Suprapubic skin (tissue), 4 donors: Measurements from ENCODE around the gene RNF180. TPM values are rescaled to one million over a fixed set of nuclear protein-coding genes. Genes with fewer than 3 reads are reported as not detected.
A peak's percentile ranks its signal among the peaks of the same experiment; 100 is the strongest.

Source experiments
- DNase-seq, 2 donors: peaks; one replicate each; pipeline ENCODE4 v3.0.0-alpha.2; 2019; ENCODE audit warnings: low spot score in 2 of 2
- H3K27ac ChIP-seq: fragments of 200-600 bp; sonication (generic); one replicate; pipeline ENCODE4 v1.5.1; 2019
- H3K27me3 ChIP-seq: fragments of 200-600 bp; sonication (generic); one replicate; pipeline ENCODE4 v1.5.1; 2019
- H3K36me3 ChIP-seq: fragments of 200-600 bp; sonication (generic); one replicate; pipeline ENCODE4 v1.5.1; 2019
- H3K4me1 ChIP-seq: fragments of 200-600 bp; sonication (generic); one replicate; pipeline ENCODE4 v1.5.1; 2019
- H3K4me3 ChIP-seq: fragments of 200-600 bp; sonication (generic); one replicate; pipeline ENCODE4 v1.5.1; 2019; ENCODE audit warnings: mild to moderate bottlenecking
- H3K9me3 ChIP-seq: fragments of 200-600 bp; sonication (generic); one replicate; pipeline ENCODE4 v1.5.1; 2019
- EP300 ChIP-seq: sonication (generic); formaldehyde crosslinking; IDR thresholded peaks from one replicate; pipeline ENCODE4 v1.6.1; 2017; ENCODE audit warnings: antibody characterized with exemption
- POLR2A ChIP-seq, 2 donors: fragments of 450-650 bp; IDR thresholded peaks; one replicate each; pipeline ENCODE4 v1.6.1; 2017; ENCODE audit warnings: antibody characterized with exemption in 2 of 2, mild to moderate bottlenecking in 2 of 2, moderate library complexity in 2 of 2
- POLR2AphosphoS5 ChIP-seq, 3 donors: sonication (generic); formaldehyde crosslinking; IDR thresholded peaks; one replicate each; pipeline ENCODE4 v1.6.1; 2017; ENCODE audit warnings: antibody characterized with exemption in 3 of 3
- WGBS: methylation state at CpG from one replicate; pipeline ENCODE4 v1.1.5; 2018; 5-methylcytosine and 5-hydroxymethylcytosine counted together
- total RNA-seq, 4 donors: library from RNA; depleted of rRNA; stranded (reverse); fragments of >200 nt; gene quantifications; one replicate each; pipeline ENCODE4 v1.1.0, GENCODE V29; 2016
- TF ChIP-seq, protein P1 (sequence below), 2 donors: fragments of 200-600 bp in 1 of 2; fragments of 450-650 bp in 1 of 2; sonication (generic) in 1 of 2; IDR thresholded peaks; one replicate each; pipeline ENCODE4 v1.5.1; 2016 to 2019; ENCODE audit warnings: antibody characterized with exemption in 2 of 2, mild to moderate bottlenecking in 1 of 2, moderate library complexity in 1 of 2

RNF180 gene
- total RNA-seq, 4 donors from 2014 or later = 11.3 to 20.9 (median 17.0) TPM

DNA sequence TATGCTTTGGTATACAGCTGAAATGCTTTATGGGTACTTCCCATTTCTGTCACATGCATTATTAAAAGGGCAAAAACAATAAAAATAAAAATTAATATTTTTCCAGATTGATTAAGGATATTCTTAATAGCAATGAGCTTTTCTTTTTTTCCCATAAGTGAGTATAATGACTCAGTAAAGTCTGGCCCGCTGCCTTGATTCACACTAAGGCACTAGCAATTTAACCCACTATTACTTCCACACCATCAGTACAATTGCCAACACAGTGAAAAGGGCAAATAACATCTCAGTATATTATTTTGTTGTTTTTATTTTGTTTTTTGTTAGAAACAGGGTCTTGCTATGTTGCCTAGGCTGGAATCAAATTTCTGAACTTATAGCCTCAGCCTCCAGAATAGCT is 150.1 kb downstream of the RNF180 start:
- WGBS = 70% methylated on average over 1 of the region's 1 CpG
- DNase-seq = no peak
- Histone ChIP-seq H3K27ac (no peak overlapping the region), H3K36me3 (no peaks in the 10 kb centered on the region), H3K27me3 (no peaks in the 10 kb centered on the region), H3K9me3 (no peaks in the 10 kb centered on the region), H3K4me3 (no peak overlapping the region), H3K4me1 (no peaks in the 10 kb centered on the region)
- TF ChIP-seq POLR2A (IDR thresholded peaks at IDR 0.05) = no peak
- TF ChIP-seq POLR2AphosphoS5 (IDR thresholded peaks at IDR 0.05) = no peak
- no peak for TF ChIP-seq EP300
- TF ChIP-seq, protein P1, sequence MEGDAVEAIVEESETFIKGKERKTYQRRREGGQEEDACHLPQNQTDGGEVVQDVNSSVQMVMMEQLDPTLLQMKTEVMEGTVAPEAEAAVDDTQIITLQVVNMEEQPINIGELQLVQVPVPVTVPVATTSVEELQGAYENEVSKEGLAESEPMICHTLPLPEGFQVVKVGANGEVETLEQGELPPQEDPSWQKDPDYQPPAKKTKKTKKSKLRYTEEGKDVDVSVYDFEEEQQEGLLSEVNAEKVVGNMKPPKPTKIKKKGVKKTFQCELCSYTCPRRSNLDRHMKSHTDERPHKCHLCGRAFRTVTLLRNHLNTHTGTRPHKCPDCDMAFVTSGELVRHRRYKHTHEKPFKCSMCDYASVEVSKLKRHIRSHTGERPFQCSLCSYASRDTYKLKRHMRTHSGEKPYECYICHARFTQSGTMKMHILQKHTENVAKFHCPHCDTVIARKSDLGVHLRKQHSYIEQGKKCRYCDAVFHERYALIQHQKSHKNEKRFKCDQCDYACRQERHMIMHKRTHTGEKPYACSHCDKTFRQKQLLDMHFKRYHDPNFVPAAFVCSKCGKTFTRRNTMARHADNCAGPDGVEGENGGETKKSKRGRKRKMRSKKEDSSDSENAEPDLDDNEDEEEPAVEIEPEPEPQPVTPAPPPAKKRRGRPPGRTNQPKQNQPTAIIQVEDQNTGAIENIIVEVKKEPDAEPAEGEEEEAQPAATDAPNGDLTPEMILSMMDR (IDR thresholded peaks at IDR 0.05) = no peak

DNA sequence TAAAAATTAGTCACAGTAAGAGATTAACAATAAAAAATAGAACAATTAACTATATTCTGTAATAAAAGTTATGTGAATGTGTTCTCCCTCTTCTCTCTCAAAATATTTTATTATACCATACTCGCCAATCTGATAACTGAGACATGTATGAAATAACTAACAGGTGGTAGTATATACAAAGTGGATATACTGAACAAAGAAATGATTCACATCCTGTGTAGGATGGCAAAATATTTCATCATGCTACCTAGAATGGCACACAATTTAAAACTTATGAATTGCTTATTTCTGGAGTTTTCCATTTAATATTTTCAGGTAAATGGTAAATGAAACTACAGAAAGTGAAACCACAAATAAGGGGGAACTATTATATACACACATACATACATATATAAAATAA is 152.5 kb downstream of the RNF180 start:
- TF ChIP-seq POLR2A (IDR thresholded peaks at IDR 0.05) = no peak
- TF ChIP-seq, protein P1 (IDR thresholded peaks at IDR 0.05) = no peak
- no peak for TF ChIP-seq POLR2AphosphoS5 (IDR thresholded peaks at IDR 0.05)
- no peak for DNase-seq
- H3K4me3 ChIP-seq = no peak overlapping the region
- no peak overlapping the region for H3K27ac ChIP-seq
- no peaks in the 10 kb centered on the region for H3K4me1 ChIP-seq
- H3K9me3 ChIP-seq = no peaks in the 10 kb centered on the region
- WGBS = 94% methylated on average over 1 of the region's 1 CpG
- H3K36me3 ChIP-seq = no peaks in the 10 kb centered on the region
- H3K27me3 ChIP-seq = no peaks in the 10 kb centered on the region

DNA sequence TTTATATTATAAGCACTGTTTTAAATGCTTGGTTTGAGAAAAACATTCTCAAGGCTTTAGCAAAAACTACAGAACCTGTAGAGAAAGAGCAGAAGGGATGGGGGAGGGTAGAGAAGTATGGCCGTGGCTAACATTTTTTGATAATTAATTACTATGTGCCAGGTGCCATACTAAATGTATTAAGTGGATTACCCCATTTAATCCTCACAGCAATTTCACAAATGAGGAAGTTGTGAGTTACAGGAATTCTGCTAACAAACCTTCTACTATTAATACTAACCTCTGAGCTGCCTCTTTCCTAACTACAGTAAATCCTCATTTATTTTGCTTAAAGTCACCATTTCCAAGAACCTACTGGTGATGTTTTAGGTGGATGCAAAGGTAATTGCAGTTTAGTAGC is 157.9 kb downstream of the RNF180 start:
- peaks cover 6% of the 10 kb centered on the region for H3K36me3 ChIP-seq
- H3K4me3 ChIP-seq = no peak overlapping the region
- DNase-seq = no peak
- no peaks in the 10 kb centered on the region for H3K9me3 ChIP-seq
- no peak for TF ChIP-seq POLR2AphosphoS5 (IDR thresholded peaks at IDR 0.05)
- TF ChIP-seq EP300 = no peak
- TF ChIP-seq, protein P1 (IDR thresholded peaks at IDR 0.05) = no peak
- TF ChIP-seq POLR2A (IDR thresholded peaks at IDR 0.05) = no peak
- H3K27me3 ChIP-seq = no peaks in the 10 kb centered on the region
- no peak overlapping the region for H3K27ac ChIP-seq
- 85% methylated on average over 1 of the region's 1 CpG for WGBS
- H3K4me1 ChIP-seq = no peaks in the 10 kb centered on the region

DNA sequence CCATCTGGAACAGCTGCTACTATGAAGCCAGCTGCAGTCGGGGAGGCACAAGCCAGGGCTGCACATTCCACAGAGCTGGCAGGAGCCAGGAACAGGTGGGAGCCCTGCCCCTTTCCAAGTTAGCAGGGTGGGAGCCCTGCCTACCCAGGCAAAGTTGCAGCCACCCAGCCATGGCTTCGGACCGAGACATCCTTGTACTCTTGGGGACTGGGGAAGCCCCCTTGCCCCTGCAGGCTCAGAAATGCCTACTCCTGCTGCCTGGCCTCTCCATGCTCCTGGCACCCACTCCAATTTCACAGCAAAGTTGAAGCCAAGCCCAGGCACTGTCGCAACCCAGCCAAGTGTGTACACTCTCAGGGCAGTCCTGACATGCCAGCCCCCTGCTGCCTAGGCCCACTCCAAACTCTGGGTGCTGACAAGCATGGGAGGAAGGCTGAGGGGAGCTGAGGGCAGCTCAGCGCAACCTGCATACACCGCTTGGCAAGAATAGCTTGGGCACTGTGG is 165.1 kb downstream of the RNF180 start:
- no peaks in the 10 kb centered on the region for H3K27me3 ChIP-seq
- H3K9me3 ChIP-seq = no peaks in the 10 kb centered on the region
- WGBS = 55% methylated on average over 3 of the region's 6 CpGs
- no peak overlapping the region for H3K4me3 ChIP-seq
- H3K36me3 ChIP-seq = peaks cover 18% of the 10 kb centered on the region
- DNase-seq = no peak
- H3K27ac ChIP-seq = no peak overlapping the region
- TF ChIP-seq, protein P1 (IDR thresholded peaks at IDR 0.05) = no peak
- TF ChIP-seq POLR2A (IDR thresholded peaks at IDR 0.05) (no peak), POLR2AphosphoS5 (IDR thresholded peaks at IDR 0.05) (no peak), EP300 (no peak)
- H3K4me1 ChIP-seq = peaks cover 4% of the 10 kb centered on the region

DNA sequence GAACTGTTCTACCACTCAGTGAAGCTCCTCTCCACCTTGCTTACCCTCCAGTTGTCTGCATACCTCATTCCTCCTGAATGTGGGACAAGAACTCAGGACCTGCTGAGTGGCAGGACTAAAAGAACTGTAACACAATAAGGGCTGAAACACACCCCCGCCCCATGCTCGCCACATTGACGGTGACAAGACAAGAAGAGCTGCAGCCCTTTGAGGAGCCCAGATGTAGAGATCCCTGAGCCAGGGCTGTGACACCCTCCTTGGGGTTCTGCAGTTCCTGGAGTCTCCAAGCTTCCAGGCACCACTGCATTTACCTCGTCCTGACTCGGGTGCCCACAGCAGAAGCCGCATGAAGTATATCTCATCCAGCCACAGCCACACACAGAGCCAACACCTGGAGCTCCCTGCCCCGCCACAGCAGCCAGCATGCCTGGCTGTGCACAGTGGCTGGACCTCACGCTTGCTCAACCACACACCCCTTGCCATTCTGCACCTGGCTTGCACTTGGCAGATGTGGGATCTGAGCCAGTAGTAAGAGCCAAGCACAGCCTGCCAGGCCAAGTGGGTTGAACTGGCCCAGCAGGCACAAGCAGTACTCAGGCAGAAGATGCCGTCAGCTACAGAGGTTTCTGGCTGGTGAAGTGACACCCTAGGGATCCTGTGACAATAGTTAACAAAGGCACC is 166.1 kb downstream of the RNF180 start:
- H3K9me3 ChIP-seq = no peaks in the 10 kb centered on the region
- peak in 1 of 2 donors; percentile 68 for DNase-seq
- H3K36me3 ChIP-seq = peaks cover 18% of the 10 kb centered on the region
- TF ChIP-seq EP300 = no peak
- TF ChIP-seq, protein P1 (IDR thresholded peaks at IDR 0.05) = no peak
- TF ChIP-seq POLR2A (IDR thresholded peaks at IDR 0.05) = no peak
- TF ChIP-seq POLR2AphosphoS5 (IDR thresholded peaks at IDR 0.05) = no peak
- H3K4me1 ChIP-seq = peaks cover 4% of the 10 kb centered on the region
- no peak overlapping the region for H3K4me3 ChIP-seq
- no peak overlapping the region for H3K27ac ChIP-seq
- 66% methylated on average over 7 of the region's 9 CpGs for WGBS
- H3K27me3 ChIP-seq = no peaks in the 10 kb centered on the region
